H1 (cell line): Measurements from ENCODE around the gene MYO5A.

Experiments
- ATF2 ChIP-seq: IDR thresholded peaks from 2 replicates; pipeline ENCODE4 v1.6.1; 2012; ENCODE audit warnings: low read length, inconsistent platforms
- ATF3 ChIP-seq: IDR thresholded peaks from 2 replicates; pipeline ENCODE4 v1.6.1; 2011; ENCODE audit warnings: low read depth, mild to moderate bottlenecking, low read length; ENCODE audit not compliant: insufficient read depth
- CHD1 ChIP-seq: IDR thresholded peaks from 2 replicates; pipeline ENCODE4 v1.6.1; 2012; ENCODE audit warnings: low read depth, low read length, improper control_type of control experiment
- CTCF ChIP-seq, 3 experiments: IDR thresholded peaks; 1 replicate in 2 of 3; 2 replicates in 1 of 3; pipeline versions ENCODE4 v1.5.1 to v1.6.1; 2011; ENCODE audit warnings: low read length in 3 of 3, mild to moderate bottlenecking in 3 of 3, inconsistent platforms in 2 of 3, low read depth in 1 of 3, moderate library complexity in 1 of 3; ENCODE audit not compliant: insufficient read depth in 1 of 3; ENCODE audit errors: control extremely low read depth in 1 of 3
- EP300 ChIP-seq, 2 experiments: IDR thresholded peaks; 1 replicate in 1 of 2; 2 replicates in 1 of 2; pipeline ENCODE4 v1.6.1; 2011 to 2012; ENCODE audit warnings: low read depth in 2 of 2, low read length in 2 of 2, mild to moderate bottlenecking in 2 of 2, borderline replicate concordance in 1 of 2, inconsistent platforms in 1 of 2, moderate library complexity in 1 of 2
- EZH2 ChIP-seq: fragments of 200-600 bp; sonication (generic); IDR thresholded peaks from 2 replicates; pipeline ENCODE4 v1.7.1; 2012; ENCODE audit warnings: low read depth, mild to moderate bottlenecking, moderate library complexity, low read length, inconsistent platforms; ENCODE audit not compliant: severe bottlenecking
- PHF8 ChIP-seq: fragments of 200-600 bp; sonication (generic); conservative IDR thresholded peaks from 2 replicates; pipeline ENCODE4 v1.7.1; 2012; ENCODE audit warnings: low read depth, mild to moderate bottlenecking, inconsistent platforms, low read length, moderate library complexity
- POLR2AphosphoS5 ChIP-seq: IDR thresholded peaks from 2 replicates; pipeline ENCODE4 v1.6.1; 2011; ENCODE audit warnings: low read depth, low read length

GRCh38 chr15:52576692-52577091 lies 48.0 kb upstream of the MYO5A start:
- TF ChIP-seq ATF2 (no peak), PHF8 (no peak), CTCF (IDR thresholded peaks at IDR 0.05; ENCODE audit: control extremely low read depth in 1 of 3, insufficient read depth in 1 of 3, low read depth in 1 of 3, low read length in 3 of 3) (no peak), ATF3 (no peak), POLR2AphosphoS5 (no peak), EZH2 (no peak), EP300 (IDR thresholded peaks at IDR 0.05; ENCODE audit: borderline replicate concordance in 1 of 2, low read depth in 2 of 2, low read length in 2 of 2) (no peak), CHD1 (no peak)
